Loucy (cell line): Measurements from ENCODE around the gene TEX101.

Experiments
- H2AFZ ChIP-seq: fragments of 200-600 bp; sonication (generic); 2 replicates; pipeline ENCODE4 v1.6.0; 2016; ENCODE audit warnings: antibody characterized with exemption, mild to moderate bottlenecking, low read length, moderate library complexity
- H3F3A ChIP-seq: fragments of 200-600 bp; 2 replicates; pipeline ENCODE4 v1.6.0; 2016; ENCODE audit warnings: antibody characterized with exemption, low read depth, mild to moderate bottlenecking
- H3K27me3 ChIP-seq: fragments of 200-600 bp; sonication (generic); 2 replicates; pipeline ENCODE4 v1.6.1; 2014; ENCODE audit warnings: low read length, mild to moderate bottlenecking; ENCODE audit not compliant: insufficient read depth, poor library complexity, severe bottlenecking
- H3K36me3 ChIP-seq: fragments of 200-600 bp; sonication (generic); 2 replicates; pipeline ENCODE4 v1.6.1; 2016; ENCODE audit warnings: low read length; ENCODE audit not compliant: insufficient read depth
- H3K4me1 ChIP-seq: fragments of 200-600 bp; sonication (generic); 2 replicates; pipeline ENCODE4 v1.5.1; 2014; ENCODE audit warnings: low read length, mild to moderate bottlenecking; ENCODE audit not compliant: insufficient read depth, poor library complexity, severe bottlenecking
- H3K4me2 ChIP-seq: fragments of 200-600 bp; sonication (generic); 2 replicates; pipeline ENCODE4 v1.6.0; 2014; ENCODE audit warnings: antibody characterized with exemption, low read length, low read depth, mild to moderate bottlenecking; ENCODE audit not compliant: poor library complexity, severe bottlenecking
- H3K4me3 ChIP-seq: fragments of 200-600 bp; sonication (generic); 2 replicates; pipeline ENCODE4 v1.5.1; 2014; ENCODE audit warnings: low read length, mild to moderate bottlenecking, mixed read lengths; ENCODE audit not compliant: poor library complexity, severe bottlenecking
- H3K79me2 ChIP-seq: fragments of 200-600 bp; sonication (generic); 2 replicates; pipeline ENCODE4 v1.6.1; 2014; ENCODE audit warnings: low read length; ENCODE audit not compliant: insufficient read depth
- H3K9ac ChIP-seq: fragments of 200-600 bp; sonication (generic); 2 replicates; pipeline ENCODE4 v1.6.0; 2014; ENCODE audit warnings: mild to moderate bottlenecking, low read depth, low read length, moderate library complexity; ENCODE audit not compliant: poor library complexity, severe bottlenecking
- H3K9me2 ChIP-seq: fragments of 200-600 bp; sonication (generic); replicated peaks from 2 replicates; pipeline ENCODE4 v1.6.1; 2016; ENCODE audit warnings: low read depth, low read length, mixed read lengths
- H3K9me3 ChIP-seq: fragments of 200-600 bp; sonication (generic); 2 replicates; pipeline ENCODE4 v1.6.1; 2014; ENCODE audit warnings: mild to moderate bottlenecking, antibody characterized with exemption, low read length, low read depth; ENCODE audit not compliant: insufficient read depth
- H4K20me1 ChIP-seq: fragments of 200-600 bp; sonication (generic); 2 replicates; pipeline ENCODE4 v1.6.0; 2014; ENCODE audit warnings: antibody characterized with exemption, low read length, mild to moderate bottlenecking; ENCODE audit not compliant: insufficient read depth, poor library complexity, severe bottlenecking
- EZH2phosphoT487 ChIP-seq: fragments of 200-600 bp; IDR thresholded peaks from 2 replicates; pipeline ENCODE4 v1.6.1; 2018; ENCODE audit warnings: antibody characterized with exemption, mild to moderate bottlenecking, moderate library complexity, borderline replicate concordance
- TF ChIP-seq, protein P1 (sequence below): fragments of 200-600 bp; sonication (generic); conservative IDR thresholded peaks from 2 replicates; pipeline ENCODE4 v1.5.1; 2014; ENCODE audit warnings: mild to moderate bottlenecking, antibody characterized with exemption, low read length

Gene TEX101

DNA sequence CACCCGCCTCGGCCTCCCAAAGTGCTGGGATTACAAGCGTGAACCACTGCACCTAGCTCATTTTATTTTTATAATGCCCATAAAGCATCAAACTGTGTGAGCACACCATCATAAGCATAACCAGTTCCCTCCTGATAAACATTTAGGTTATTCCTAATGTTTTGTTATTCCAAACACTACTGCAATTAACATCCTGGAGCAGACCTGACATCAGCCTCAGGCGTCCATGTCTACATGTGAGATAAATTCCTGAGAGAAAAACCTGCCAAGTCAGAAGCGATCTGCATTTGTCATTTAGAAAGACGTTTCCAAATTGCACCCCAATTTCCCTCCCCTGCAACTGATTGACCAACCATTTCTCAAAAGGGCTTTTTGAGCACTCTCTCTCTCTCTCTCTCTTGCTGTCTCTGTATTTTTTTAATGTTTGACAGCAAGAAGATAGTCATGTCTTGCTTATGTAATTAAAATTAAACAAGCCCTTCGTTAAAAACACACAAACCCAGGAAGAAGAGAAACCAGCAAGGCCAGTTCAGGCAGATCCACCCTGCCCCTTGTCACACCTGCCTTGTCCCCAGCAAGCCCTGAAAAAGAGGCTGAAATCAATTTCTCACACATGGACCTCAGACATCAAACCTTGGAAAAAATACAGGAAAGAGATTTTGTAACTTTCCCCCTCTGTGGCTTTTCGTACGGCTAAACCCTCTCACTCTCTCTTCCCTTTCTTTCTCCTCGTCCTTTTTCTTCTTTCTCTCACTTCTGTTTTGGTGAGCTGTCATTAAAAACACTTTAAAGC is 40.8 kb downstream of the TEX101 start:
- H4K20me1 ChIP-seq: no peaks in the 10 kb centered on the region
- H3K4me1 ChIP-seq: no peaks in the 10 kb centered on the region
- H3K9me2 ChIP-seq: no peaks in the 10 kb centered on the region
- H3K27me3 ChIP-seq: no peaks in the 10 kb centered on the region
- no peak for TF ChIP-seq EZH2phosphoT487
- TF ChIP-seq, protein P1, sequence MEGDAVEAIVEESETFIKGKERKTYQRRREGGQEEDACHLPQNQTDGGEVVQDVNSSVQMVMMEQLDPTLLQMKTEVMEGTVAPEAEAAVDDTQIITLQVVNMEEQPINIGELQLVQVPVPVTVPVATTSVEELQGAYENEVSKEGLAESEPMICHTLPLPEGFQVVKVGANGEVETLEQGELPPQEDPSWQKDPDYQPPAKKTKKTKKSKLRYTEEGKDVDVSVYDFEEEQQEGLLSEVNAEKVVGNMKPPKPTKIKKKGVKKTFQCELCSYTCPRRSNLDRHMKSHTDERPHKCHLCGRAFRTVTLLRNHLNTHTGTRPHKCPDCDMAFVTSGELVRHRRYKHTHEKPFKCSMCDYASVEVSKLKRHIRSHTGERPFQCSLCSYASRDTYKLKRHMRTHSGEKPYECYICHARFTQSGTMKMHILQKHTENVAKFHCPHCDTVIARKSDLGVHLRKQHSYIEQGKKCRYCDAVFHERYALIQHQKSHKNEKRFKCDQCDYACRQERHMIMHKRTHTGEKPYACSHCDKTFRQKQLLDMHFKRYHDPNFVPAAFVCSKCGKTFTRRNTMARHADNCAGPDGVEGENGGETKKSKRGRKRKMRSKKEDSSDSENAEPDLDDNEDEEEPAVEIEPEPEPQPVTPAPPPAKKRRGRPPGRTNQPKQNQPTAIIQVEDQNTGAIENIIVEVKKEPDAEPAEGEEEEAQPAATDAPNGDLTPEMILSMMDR: no peak
- no peak overlapping the region for H3K9ac ChIP-seq
- H3K36me3 ChIP-seq: no peaks in the 10 kb centered on the region
- H2AFZ ChIP-seq: 0 out of 2 replicates have a peak overlapping the region, but pooled peaks have one; percentile 33
- H3K79me2 ChIP-seq: no peaks in the 10 kb centered on the region
- H3F3A ChIP-seq: no peaks in the 10 kb centered on the region
- H3K4me3 ChIP-seq: no peak overlapping the region
- H3K4me2 ChIP-seq: no peak overlapping the region
- H3K9me3 ChIP-seq: no peaks in the 10 kb centered on the region

DNA sequence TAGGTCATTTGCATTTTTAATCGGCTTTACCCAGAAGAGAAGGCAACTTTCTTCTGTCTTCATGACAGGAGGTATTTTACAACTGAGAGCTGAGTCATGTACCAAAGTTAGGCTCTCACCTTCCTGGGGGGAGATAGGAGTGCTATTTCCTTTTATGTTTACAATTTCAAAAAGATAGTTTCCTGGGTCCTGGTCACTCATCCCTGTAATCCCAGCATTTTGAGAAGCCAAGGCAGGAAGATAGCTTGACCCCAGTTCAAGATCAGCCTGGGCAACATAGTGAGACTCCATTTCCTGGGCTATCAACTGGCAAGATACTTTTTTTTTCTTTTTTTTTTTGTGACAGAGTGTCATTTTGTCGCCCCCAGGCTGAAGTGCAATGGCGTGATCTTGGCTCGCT is 43.1 kb downstream of the TEX101 start:
- Histone ChIP-seq H3K9ac (no peak overlapping the region), H3F3A (no peaks in the 10 kb centered on the region), H4K20me1 (no peaks in the 10 kb centered on the region), H2AFZ (no peak overlapping the region), H3K4me3 (no peak overlapping the region), H3K4me1 (peaks cover 1% of the 10 kb centered on the region), H3K9me3 (no peaks in the 10 kb centered on the region), H3K79me2 (no peaks in the 10 kb centered on the region), H3K4me2 (no peak overlapping the region), H3K9me2 (no peaks in the 10 kb centered on the region), H3K36me3 (no peaks in the 10 kb centered on the region), H3K27me3 (no peaks in the 10 kb centered on the region)
- TF ChIP-seq, protein P1: no peak
- no peak for TF ChIP-seq EZH2phosphoT487

DNA sequence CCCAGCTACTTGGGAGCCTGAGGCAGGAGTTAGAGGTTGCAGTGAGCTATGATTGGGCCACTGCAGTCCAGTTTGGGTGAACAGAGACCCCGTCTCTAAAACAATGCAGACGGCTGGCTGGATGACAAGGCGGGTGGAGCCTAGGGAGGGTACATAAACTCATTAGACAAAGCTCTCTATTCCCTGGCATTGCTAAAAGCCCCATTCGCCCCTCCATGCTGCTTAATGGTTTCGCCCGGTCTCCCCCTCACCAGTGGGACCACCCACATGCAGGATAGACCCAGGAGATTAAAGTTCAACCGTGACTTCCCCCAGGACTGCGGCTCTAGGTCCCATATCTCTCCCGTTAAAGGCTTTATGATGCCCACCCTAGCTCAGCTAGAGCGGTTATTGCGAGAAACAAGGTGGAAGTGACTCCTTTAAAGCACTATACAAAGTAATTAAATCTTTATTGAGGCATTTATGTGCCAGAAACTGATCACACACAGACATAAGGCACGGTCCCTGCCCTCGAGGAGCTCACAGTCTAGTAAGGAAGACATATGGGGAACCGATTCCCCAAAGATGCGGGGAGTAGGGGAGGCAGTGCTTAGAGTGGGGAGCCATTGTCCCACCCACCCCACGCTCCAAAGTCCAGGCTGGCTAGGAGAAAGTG is 45.8 kb downstream of the TEX101 start:
- no peaks in the 10 kb centered on the region for H3K9me2 ChIP-seq
- TF ChIP-seq EZH2phosphoT487: no peak
- TF ChIP-seq, protein P1: no peak
- H2AFZ ChIP-seq: no peak overlapping the region
- no peaks in the 10 kb centered on the region for H4K20me1 ChIP-seq
- peaks cover 5% of the 10 kb centered on the region for H3K4me1 ChIP-seq
- H3K4me3 ChIP-seq: no peak overlapping the region
- H3K36me3 ChIP-seq: no peaks in the 10 kb centered on the region
- H3K4me2 ChIP-seq: no peak overlapping the region
- no peak overlapping the region for H3K9ac ChIP-seq
- H3K9me3 ChIP-seq: no peaks in the 10 kb centered on the region
- H3F3A ChIP-seq: no peaks in the 10 kb centered on the region
- H3K79me2 ChIP-seq: no peaks in the 10 kb centered on the region
- H3K27me3 ChIP-seq: no peaks in the 10 kb centered on the region
